ENCODE results near the gene CADM2.

DNA sequence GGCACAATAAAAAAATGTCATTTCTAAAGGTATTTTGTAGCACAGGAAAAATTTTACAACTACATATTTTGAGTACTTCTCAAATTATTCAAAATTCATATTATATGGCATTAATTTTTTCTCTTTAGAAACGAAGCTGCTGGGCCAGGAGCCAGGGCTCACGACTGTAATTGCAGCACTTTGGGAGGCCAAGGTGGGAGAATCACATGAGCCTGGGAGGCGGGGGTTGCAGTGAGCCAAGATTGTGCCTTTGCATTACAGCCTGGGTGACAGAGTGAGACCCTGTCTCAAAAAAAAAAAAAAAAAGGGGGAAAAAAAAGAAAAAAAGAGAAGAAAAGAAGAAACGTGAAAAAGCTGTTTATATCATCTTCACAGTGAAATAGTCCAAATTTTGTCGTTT lies 62.0 kb downstream of the CADM2 start:
- TF ChIP-seq, protein P1, sequence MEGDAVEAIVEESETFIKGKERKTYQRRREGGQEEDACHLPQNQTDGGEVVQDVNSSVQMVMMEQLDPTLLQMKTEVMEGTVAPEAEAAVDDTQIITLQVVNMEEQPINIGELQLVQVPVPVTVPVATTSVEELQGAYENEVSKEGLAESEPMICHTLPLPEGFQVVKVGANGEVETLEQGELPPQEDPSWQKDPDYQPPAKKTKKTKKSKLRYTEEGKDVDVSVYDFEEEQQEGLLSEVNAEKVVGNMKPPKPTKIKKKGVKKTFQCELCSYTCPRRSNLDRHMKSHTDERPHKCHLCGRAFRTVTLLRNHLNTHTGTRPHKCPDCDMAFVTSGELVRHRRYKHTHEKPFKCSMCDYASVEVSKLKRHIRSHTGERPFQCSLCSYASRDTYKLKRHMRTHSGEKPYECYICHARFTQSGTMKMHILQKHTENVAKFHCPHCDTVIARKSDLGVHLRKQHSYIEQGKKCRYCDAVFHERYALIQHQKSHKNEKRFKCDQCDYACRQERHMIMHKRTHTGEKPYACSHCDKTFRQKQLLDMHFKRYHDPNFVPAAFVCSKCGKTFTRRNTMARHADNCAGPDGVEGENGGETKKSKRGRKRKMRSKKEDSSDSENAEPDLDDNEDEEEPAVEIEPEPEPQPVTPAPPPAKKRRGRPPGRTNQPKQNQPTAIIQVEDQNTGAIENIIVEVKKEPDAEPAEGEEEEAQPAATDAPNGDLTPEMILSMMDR (conservative IDR thresholded peaks at IDR 0.05; ENCODE audit: low read depth, low read length) = no peak
- no peak for TF ChIP-seq EZH2 (IDR thresholded peaks at IDR 0.05; ENCODE audit: borderline replicate concordance, low read depth, low read length, poor library complexity, severe bottlenecking)

Data from A673 (cell line).